SU-DHL-6 (cell line): ENCODE results near the gene BPIFB3.

Experiments used
- EZH2phosphoT487 ChIP-seq: fragments of 200-600 bp; sonication (generic), shearing (Covaris generic); conservative IDR thresholded peaks from 2 replicates; pipeline ENCODE4 v1.6.1; 2018; ENCODE audit warnings: mild to moderate bottlenecking, antibody characterized with exemption, low read length, moderate library complexity, mixed read lengths
- TF ChIP-seq, protein P1 (sequence below): fragments of 200-600 bp; sonication (generic); IDR thresholded peaks from one replicate; pipeline ENCODE4 v1.5.1; 2017; ENCODE audit warnings: antibody characterized with exemption, mild to moderate bottlenecking, low read length, moderate library complexity; ENCODE audit not compliant: insufficient read depth, poor library complexity, severe bottlenecking

DNA sequence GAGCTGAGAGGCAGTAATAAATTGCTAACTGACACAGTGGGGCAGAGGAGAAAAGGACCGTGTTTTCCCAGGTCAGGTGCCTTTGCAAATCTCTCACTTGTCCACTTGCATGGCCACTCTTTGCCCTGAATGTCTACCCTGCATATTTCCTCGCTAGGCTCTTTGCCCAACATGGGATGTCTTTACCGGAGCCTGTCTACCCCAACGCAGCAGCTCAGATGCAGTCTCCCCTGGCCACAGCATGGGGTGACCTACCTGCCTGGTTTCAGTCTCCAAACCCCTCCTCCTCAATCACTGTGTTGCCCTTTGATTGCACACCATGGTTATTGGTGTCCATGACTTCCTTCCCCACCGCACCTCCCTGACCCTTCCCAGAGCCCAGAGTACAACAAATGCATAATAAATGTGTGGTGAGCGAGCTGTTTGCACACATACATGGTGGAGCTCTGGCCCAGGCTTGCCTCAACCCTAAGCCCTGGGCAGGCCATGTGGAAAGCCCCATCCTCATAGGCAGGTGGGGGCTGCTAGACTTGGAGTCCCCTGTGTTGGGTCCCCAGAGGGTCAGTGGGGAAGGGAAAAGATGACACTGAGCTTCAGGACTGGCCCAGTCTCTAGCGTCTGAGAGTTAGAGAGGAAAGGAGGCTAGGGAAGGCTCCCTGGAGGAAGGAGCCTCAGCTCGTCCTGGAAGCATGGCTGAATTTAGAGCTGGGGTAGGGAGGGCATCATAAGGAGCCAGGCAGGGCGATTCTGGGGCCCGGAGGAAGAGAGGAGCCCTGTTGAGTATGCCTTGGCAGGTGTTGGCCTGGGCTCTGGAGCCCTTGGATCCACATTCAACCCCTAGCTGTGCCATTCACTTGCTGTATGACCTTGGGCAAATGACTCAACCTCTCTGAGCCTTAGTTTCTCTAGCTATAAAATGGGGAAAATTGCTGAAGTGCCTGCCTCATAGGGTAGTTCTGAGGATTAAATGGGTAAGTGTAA, 26.6 kb upstream of the BPIFB3 start:
- TF ChIP-seq, protein P1, sequence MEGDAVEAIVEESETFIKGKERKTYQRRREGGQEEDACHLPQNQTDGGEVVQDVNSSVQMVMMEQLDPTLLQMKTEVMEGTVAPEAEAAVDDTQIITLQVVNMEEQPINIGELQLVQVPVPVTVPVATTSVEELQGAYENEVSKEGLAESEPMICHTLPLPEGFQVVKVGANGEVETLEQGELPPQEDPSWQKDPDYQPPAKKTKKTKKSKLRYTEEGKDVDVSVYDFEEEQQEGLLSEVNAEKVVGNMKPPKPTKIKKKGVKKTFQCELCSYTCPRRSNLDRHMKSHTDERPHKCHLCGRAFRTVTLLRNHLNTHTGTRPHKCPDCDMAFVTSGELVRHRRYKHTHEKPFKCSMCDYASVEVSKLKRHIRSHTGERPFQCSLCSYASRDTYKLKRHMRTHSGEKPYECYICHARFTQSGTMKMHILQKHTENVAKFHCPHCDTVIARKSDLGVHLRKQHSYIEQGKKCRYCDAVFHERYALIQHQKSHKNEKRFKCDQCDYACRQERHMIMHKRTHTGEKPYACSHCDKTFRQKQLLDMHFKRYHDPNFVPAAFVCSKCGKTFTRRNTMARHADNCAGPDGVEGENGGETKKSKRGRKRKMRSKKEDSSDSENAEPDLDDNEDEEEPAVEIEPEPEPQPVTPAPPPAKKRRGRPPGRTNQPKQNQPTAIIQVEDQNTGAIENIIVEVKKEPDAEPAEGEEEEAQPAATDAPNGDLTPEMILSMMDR, result no peak
- TF ChIP-seq EZH2phosphoT487, result no peak
